ENCODE results near the gene SPATA24. TPM values are rescaled to one million over a fixed set of nuclear protein-coding genes. Genes with fewer than 3 reads are reported as not detected.
"Not testable (repeated sequence)": the region's sequence is repeated elsewhere in the genome, so short reads cannot be mapped to it uniquely, and the experiment has no call there.

Gene SPATA24
- total RNA-seq, 1 experiment from 2014 or later = 6.5 TPM

DNA sequence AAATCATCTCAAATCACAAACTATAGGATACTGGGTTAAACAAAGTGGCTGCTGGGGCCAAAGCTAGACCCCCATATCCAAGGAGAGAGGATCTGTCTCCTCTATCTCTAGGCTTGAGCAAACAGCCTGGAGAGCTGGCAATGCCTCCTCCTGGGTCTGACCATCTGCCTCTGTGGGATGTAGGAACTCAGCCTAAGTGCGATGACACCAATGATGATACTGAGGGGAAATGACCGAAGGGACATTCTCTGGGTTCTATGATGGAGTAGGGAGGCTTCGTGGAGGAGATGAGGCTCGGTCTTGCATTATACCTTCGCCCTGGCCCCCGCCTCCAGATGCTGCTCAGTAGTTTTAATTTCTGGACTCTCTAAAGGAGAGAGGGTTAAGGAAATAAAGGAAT is 9.3 kb upstream of the SPATA24 start:
- intact Hi-C loops (cut with micrococcal nuclease; ENCODE audit: unreplicated experiment) = loop anchor here (2.0 kb wide), 1 partner anchor 216 kb away; no protein-coding TSS in a partner anchor
- no peaks in the 10 kb centered on the region for H3K9me3 ChIP-seq (ENCODE audit: insufficient read depth, low read depth)
- no peaks in the 10 kb centered on the region for H3K9me2 ChIP-seq (ENCODE audit: insufficient read depth)
- ChIA-PET POLR2A (ENCODE audit: unreplicated experiment) (no interaction called here), CTCF (no interaction called here)
- H3K27me3 ChIP-seq (ENCODE audit: insufficient read depth, low read depth) = no peaks in the 10 kb centered on the region
- H4K20me1 ChIP-seq (ENCODE audit: insufficient read depth) = no peaks in the 10 kb centered on the region
- H3K4me2 ChIP-seq = no peak overlapping the region
- H3K27ac ChIP-seq = no peak overlapping the region
- H2AFZ ChIP-seq = no peak overlapping the region
- H3K4me1 ChIP-seq (replicated peaks; ENCODE audit: insufficient read depth) = no peaks in the 10 kb centered on the region
- no peak for DNase-seq
- H3K4me3 ChIP-seq = no peak overlapping the region
- no peaks in the 10 kb centered on the region for H3K79me2 ChIP-seq (ENCODE audit: low read depth)
- no peaks in the 10 kb centered on the region for H3K36me3 ChIP-seq (ENCODE audit: low read depth)
- no TSS peak for BruUV-seq (replicated peaks)
- H3F3A ChIP-seq (ENCODE audit: insufficient read depth, low read depth) = no peaks in the 10 kb centered on the region
- no peak for TF ChIP-seq EZH2 (IDR thresholded peaks at IDR 0.05; ENCODE audit: low read depth)

DNA sequence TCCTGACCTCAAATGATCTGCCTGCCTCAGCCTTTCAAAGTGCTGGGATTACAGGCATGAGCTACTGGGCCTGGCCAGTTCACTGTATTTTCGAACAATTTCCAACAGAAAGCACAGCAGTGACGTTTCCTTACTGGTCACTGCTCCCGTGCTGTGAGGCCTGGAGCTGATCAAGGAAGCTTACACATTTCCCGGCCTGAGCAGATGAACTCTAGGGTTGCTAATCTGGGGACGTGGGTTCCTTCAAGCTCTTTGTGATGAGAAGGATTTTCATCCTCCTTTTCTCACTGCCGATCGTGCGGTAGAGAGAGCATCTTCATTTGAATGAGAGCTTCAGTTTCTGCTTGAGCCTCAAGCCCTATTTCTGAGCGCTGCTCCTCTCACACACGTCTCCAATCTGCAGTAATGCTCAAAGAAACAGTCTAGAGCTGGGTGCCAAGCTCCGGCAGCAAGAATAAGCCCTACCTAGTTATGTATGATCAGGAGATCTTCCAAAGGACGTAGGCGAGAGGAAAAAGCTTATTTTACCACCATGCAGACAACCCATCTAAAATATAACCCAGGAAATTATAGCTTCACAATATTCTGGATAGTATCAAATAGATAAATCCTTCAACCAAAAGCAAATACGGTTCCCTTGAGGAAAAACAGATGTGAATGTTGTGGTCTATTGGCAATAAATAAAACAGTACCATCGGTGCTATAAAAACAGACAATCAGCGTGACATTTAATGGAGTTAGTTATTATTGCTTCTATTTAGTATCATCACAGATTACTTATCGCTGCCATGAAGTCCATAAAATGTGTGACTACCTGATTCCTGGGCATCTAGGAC is 7.3 kb upstream of the SPATA24 start:
- no peaks in the 10 kb centered on the region for H3K79me2 ChIP-seq (ENCODE audit: low read depth)
- POLR2A ChIA-PET (ENCODE audit: unreplicated experiment) = interaction anchor here (0.6 kb wide), 1 partner anchor 902 kb away, joined by 11 read pairs; no protein-coding TSS in a partner anchor
- no TSS peak for BruUV-seq (replicated peaks)
- no peak overlapping the region for H2AFZ ChIP-seq
- H4K20me1 ChIP-seq (ENCODE audit: insufficient read depth) = no peaks in the 10 kb centered on the region
- H3K4me2 ChIP-seq = no peak overlapping the region
- no peak overlapping the region for H3K27ac ChIP-seq
- no peaks in the 10 kb centered on the region for H3K36me3 ChIP-seq (ENCODE audit: low read depth)
- H3F3A ChIP-seq (ENCODE audit: insufficient read depth, low read depth) = no peaks in the 10 kb centered on the region
- intact Hi-C loops (cut with micrococcal nuclease; ENCODE audit: unreplicated experiment) = no loop called here
- no peaks in the 10 kb centered on the region for H3K9me2 ChIP-seq (ENCODE audit: insufficient read depth)
- H3K4me1 ChIP-seq (replicated peaks; ENCODE audit: insufficient read depth) = no peaks in the 10 kb centered on the region
- DNase-seq = no peak
- TF ChIP-seq CTCF (conservative IDR thresholded peaks at IDR 0.05) (no peak), EZH2 (IDR thresholded peaks at IDR 0.05; ENCODE audit: low read depth) (no peak)
- CTCF ChIA-PET = no interaction called here
- H3K27me3 ChIP-seq (ENCODE audit: insufficient read depth, low read depth) = no peaks in the 10 kb centered on the region
- no peaks in the 10 kb centered on the region for H3K9me3 ChIP-seq (ENCODE audit: insufficient read depth, low read depth)
- no peak overlapping the region for H3K4me3 ChIP-seq

DNA sequence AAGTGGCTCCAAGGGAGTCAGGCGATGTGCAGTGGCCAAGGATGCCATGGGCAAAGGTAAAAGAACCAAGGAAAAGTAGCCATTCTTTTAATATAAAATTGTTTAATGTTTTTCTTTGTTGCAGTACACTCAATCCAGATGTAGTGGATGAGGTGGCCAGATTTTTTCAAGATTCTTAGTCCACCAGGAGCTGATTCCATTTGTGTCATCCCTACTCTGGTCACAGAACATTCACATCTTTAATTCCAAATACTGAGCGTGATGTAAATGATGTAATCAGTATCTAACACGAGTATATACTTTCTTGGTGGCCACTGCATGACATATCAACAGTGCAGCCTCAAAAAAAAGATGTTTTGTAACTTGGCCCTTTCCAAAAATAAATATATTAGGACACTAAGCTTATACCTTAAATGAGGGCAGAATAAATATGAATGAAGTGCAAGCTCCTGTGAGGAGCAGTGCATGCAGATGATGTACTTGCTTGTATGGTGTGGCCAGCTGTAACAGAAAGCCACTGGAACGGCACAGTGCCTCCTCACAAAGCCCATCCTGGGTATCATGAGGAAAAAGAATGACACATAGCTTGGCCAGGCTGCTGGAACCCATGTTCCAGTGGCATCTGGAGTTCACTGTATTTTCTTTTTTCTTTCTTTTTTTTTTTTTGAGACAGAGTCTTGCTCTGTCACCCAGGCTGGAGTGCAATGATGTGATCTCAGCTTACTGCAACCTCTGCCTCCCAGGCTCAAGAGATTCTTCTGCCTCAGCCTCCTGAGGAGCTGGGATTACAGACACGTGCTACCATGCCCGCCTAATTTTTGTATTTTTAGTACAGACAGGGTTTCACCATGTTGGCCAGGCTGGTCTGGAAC is 6.5 kb upstream of the SPATA24 start:
- intact Hi-C loops (cut with micrococcal nuclease; ENCODE audit: unreplicated experiment) = no loop called here
- no peak overlapping the region for H3K4me2 ChIP-seq
- H3K9me2 ChIP-seq (ENCODE audit: insufficient read depth) = no peaks in the 10 kb centered on the region
- H3K27ac ChIP-seq = no peak overlapping the region
- no peak for DNase-seq
- H4K20me1 ChIP-seq (ENCODE audit: insufficient read depth) = no peaks in the 10 kb centered on the region
- TF ChIP-seq CTCF (conservative IDR thresholded peaks at IDR 0.05) = no peak
- no peak for TF ChIP-seq EZH2 (IDR thresholded peaks at IDR 0.05; ENCODE audit: low read depth)
- ChIA-PET CTCF (no interaction called here), POLR2A (ENCODE audit: unreplicated experiment) (interaction anchor here (0.6 kb wide), 1 partner anchor 901 kb away, joined by 11 read pairs; no protein-coding TSS in a partner anchor)
- no peak overlapping the region for H2AFZ ChIP-seq
- H3K79me2 ChIP-seq (ENCODE audit: low read depth) = no peaks in the 10 kb centered on the region
- H3F3A ChIP-seq (ENCODE audit: insufficient read depth, low read depth) = no peaks in the 10 kb centered on the region
- no peaks in the 10 kb centered on the region for H3K9me3 ChIP-seq (ENCODE audit: insufficient read depth, low read depth)
- no peaks in the 10 kb centered on the region for H3K4me1 ChIP-seq (replicated peaks; ENCODE audit: insufficient read depth)
- BruUV-seq (replicated peaks) = no TSS peak
- H3K4me3 ChIP-seq = no peak overlapping the region
- no peaks in the 10 kb centered on the region for H3K27me3 ChIP-seq (ENCODE audit: insufficient read depth, low read depth)
- H3K36me3 ChIP-seq (ENCODE audit: low read depth) = no peaks in the 10 kb centered on the region

DNA sequence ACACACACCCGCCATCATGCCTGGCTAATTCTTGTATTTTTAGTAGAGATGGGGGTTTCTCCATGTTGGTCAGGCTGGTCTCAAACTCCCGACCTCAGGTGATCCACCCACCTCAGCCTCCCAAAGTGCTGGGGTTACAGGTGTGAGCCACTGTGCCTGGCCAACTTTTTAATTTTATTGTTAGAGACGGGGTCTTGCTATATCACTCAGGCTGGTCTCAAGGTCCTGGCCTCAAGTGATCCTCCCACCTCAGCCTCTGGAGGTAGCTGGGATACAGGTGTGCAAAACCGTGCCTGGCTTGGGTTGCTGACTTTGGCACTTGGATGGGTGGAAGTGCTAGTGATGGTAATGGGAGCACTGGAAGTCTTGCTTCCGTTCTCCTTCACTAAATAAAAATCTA is 5.2 kb upstream of the SPATA24 start:
- H4K20me1 ChIP-seq (ENCODE audit: insufficient read depth); DNase-seq; H3K9me2 ChIP-seq (ENCODE audit: insufficient read depth); H3K4me3 ChIP-seq; CTCF ChIA-PET; H3F3A ChIP-seq (ENCODE audit: insufficient read depth, low read depth); H3K9me3 ChIP-seq (ENCODE audit: insufficient read depth, low read depth); intact Hi-C loops (cut with micrococcal nuclease; ENCODE audit: unreplicated experiment); H3K36me3 ChIP-seq (ENCODE audit: low read depth); BruUV-seq (replicated peaks); H3K27ac ChIP-seq; H3K4me1 ChIP-seq (replicated peaks; ENCODE audit: insufficient read depth); H2AFZ ChIP-seq; H3K27me3 ChIP-seq (ENCODE audit: insufficient read depth, low read depth); H3K4me2 ChIP-seq; H3K79me2 ChIP-seq (ENCODE audit: low read depth): not testable (repeated sequence)
- POLR2A ChIA-PET (ENCODE audit: unreplicated experiment) = interaction anchor here (0.6 to 0.9 kb wide), 2 partner anchors 61 to 954 kb away, joined by 4 read pairs; no protein-coding TSS in a partner anchor
